NOMO-1 treated with dmso at 0.1 percent for 144 hours (cell line): ENCODE data around the gene NEURL4.

Experiments used
- DNase-seq: peaks from one replicate; lab custom pipeline; 2025; ENCODE audit not compliant: unreplicated experiment; lab: John Stamatoyannopoulos, UW

The NEURL4 gene

DNA sequence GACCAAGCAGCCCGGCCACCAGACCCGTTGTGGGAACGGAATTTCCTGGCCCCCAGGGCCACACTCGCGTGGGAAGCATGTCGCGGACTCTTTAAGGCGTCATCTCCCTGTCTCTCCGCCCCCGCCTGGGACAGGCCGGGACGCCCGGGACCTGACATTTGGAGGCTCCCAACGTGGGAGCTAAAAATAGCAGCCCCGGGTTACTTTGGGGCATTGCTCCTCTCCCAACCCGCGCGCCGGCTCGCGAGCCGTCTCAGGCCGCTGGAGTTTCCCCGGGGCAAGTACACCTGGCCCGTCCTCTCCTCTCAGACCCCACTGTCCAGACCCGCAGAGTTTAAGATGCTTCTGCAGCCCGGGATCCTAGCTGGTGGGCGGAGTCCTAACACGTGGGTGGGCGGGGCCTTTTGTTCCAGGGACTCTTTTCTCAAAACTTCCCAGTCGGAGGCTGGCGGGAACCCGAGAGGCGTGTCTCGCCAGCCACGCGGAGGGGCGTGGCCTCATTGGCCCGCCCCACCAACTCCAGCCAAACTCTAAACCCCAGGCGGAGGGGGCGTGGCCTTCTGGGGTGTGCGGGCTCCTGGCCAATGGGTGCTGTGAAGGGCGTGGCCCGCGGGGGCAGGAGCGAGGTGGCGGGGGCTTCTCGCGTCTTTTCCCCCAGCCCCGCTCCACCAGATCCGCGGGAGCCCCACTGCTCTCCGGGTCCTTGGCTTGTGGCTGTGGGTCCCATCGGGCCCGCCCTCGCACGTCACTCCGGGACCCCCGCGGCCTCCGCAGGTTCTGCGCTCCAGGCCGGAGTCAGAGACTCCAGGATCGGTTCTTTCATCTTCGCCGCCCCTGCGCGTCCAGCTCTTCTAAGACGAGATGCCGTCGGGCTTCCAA, 47.8 kb downstream of the NEURL4 start, which contains the start of gene SLC2A4:
Gene SLC2A4 (plus strand): TSS at position 645 of the 879 bp plus-strand sequence. CDS start 217 bp downstream, at position 862.
- peak; percentile 76 for DNase-seq

DNA sequence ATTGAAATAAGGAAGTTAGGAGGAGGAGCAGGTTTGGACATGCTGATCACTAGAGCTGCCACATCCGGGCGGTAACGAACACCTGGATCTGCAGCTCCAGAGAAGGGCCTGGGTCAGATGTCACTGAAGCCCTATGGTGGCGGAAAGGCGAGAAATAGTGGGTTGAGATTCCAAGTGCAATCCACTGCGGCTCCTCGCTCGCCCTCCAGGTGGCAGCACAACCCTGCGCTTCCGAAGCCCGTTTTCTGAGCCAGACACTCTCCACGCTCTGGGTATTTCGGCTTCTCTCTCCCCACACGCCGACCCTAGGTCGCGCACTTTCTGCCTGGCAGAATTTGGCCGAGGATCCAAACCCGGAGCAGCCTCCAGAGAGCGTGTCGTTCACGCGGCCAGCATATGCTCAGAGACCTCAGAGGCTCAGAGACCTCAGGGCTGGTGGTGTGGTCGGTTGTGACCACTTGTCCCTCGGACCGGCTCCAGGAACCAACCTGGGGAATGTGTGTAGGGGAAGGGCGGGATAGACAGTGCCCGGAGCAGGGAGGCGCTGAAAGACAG, 48.5 kb downstream of the NEURL4 start:
- peak; percentile 86 for DNase-seq

DNA sequence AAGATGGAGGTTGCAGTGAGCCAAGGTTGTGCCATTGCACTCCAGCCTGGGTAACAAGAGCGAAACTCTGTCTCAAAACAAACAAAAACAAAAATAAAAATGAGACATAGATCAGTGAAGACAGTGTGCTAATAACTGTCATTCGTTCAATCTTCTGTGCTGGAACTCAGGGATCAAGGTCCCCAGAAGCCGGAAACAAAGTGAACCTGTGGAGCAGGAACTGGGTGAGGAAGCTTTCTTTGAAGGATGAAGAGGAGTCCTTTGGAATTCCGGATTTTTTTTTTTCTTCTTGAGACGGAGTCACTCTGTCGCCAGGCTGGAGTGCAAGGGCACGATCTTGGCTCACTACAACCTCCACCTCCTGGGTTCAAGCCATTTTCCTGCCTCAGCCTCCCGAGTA, 49.7 kb downstream of the NEURL4 start:
- DNase-seq: no peak

DNA sequence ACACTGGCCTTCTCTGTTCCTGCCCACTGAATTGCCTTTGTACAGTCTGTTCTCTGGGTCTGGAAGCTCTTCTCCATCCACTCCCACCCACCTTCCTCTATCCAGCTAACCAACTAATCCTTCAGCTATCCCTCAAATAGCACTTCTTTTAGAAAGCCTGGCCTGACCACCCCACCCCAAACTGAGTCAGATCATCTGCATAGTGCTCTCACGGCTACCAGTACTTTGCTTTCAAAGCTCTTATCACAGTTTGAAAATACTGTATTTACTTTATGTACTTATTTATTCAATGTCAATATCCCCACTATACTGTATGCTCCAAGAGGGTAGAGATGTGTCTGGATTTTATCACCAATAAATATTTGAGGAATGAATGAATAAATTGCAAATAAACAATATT, 62.4 kb downstream of the NEURL4 start:
- DNase-seq: no peak
